Neural progenitor cell (in vitro differentiated cells): ENCODE measurements around the gene PDE1C. TPM values are rescaled to one million over a fixed set of nuclear protein-coding genes. Genes with fewer than 3 reads are reported as not detected.

ENCODE experiments used
- DNase-seq: peaks from one replicate; pipeline ENCODE4 v3.0.0-alpha.2; 2016; ENCODE audit warnings: low spot score
- H2AFZ ChIP-seq: fragments of 200-600 bp; sonication (generic); replicated peaks from 2 replicates; pipeline ENCODE4 v1.6.1; 2016; ENCODE audit warnings: antibody characterized with exemption
- H3F3A ChIP-seq: fragments of 200-600 bp; sonication (generic); 2 replicates; pipeline ENCODE4 v1.6.1; 2016; ENCODE audit warnings: antibody characterized with exemption, low read depth
- H3K27ac ChIP-seq: fragments of 200-600 bp; sonication (generic); 2 replicates; pipeline ENCODE4 v1.5.1; 2016; ENCODE audit warnings: mild to moderate bottlenecking
- H3K27me3 ChIP-seq: fragments of 200-600 bp; sonication (generic); 2 replicates; pipeline ENCODE4 v1.6.1; 2016; ENCODE audit warnings: mild to moderate bottlenecking, moderate library complexity
- H3K36me3 ChIP-seq: fragments of 200-600 bp; sonication (generic); 2 replicates; pipeline ENCODE4 v1.5.1; 2016
- H3K4me1 ChIP-seq: fragments of 200-600 bp; sonication (generic); 2 replicates; pipeline ENCODE4 v1.6.1; 2016; ENCODE audit warnings: mixed run types
- H3K4me2 ChIP-seq: fragments of 200-600 bp; sonication (generic); 2 replicates; pipeline ENCODE4 v1.6.1; 2016
- H3K4me3 ChIP-seq: fragments of 200-600 bp; sonication (generic); 2 replicates; pipeline ENCODE4 v1.5.1; 2016
- H3K79me2 ChIP-seq: fragments of 200-600 bp; sonication (generic); 2 replicates; pipeline ENCODE4 v1.6.1; 2016; ENCODE audit warnings: low read depth
- H3K9ac ChIP-seq: fragments of 200-600 bp; sonication (generic); 2 replicates; pipeline ENCODE4 v1.6.1; 2016
- H3K9me3 ChIP-seq: fragments of 200-600 bp; sonication (generic); 2 replicates; pipeline ENCODE4 v1.5.1; 2016; ENCODE audit warnings: low read depth
- H4K20me1 ChIP-seq: fragments of 200-600 bp; sonication (generic); 2 replicates; pipeline ENCODE4 v1.6.1; 2016; ENCODE audit warnings: low read depth
- H3K27ac Mint-ChIP-seq: 3 replicates; pipeline ENCODE4 v1.8.0; 2021; ENCODE audit warnings: mixed read lengths
- H3K27me3 Mint-ChIP-seq: 2 replicates; pipeline ENCODE4 v1.8.0; 2022; ENCODE audit warnings: low read depth, mild to moderate bottlenecking, inconsistent platforms, moderate library complexity, mixed read lengths; ENCODE audit not compliant: insufficient read depth
- H3K36me3 Mint-ChIP-seq: 3 replicates; pipeline ENCODE4 v1.8.0; 2021; ENCODE audit warnings: mixed read lengths
- H3K4me1 Mint-ChIP-seq: 3 replicates; pipeline ENCODE4 v1.8.0; 2021; ENCODE audit warnings: mixed read lengths
- H3K4me3 Mint-ChIP-seq: 3 replicates; pipeline ENCODE4 v1.8.0; 2021; ENCODE audit warnings: mild to moderate bottlenecking, moderate library complexity, mixed read lengths
- H3K9me3 Mint-ChIP-seq: 3 replicates; pipeline ENCODE4 v1.8.0; 2020; ENCODE audit warnings: mixed read lengths
- EZH2 ChIP-seq: fragments of 200-600 bp; sonication (generic); IDR thresholded peaks from 2 replicates; pipeline ENCODE4 v1.6.1; 2017; ENCODE audit warnings: antibody characterized with exemption, mild to moderate bottlenecking, moderate library complexity
- EZH2phosphoT487 ChIP-seq: fragments of 200-600 bp; sonication (generic); IDR thresholded peaks from 2 replicates; pipeline ENCODE4 v1.6.1; 2017; ENCODE audit warnings: antibody characterized with exemption
- total RNA-seq: library from RNA; depleted of rRNA; stranded (reverse); fragments of >200 nt; gene quantifications from 2 replicates; pipeline ENCODE4 v1.2.3, GENCODE V29; 2015; ENCODE audit warnings: low replicate concordance
- TF ChIP-seq, protein P1 (sequence below): fragments of 200-600 bp; sonication (generic); IDR thresholded peaks from 2 replicates; pipeline ENCODE4 v1.5.1; 2017; ENCODE audit warnings: antibody characterized with exemption, mild to moderate bottlenecking

Gene PDE1C
- total RNA-seq, 1 donor from 2014 or later, result 0.54 TPM

DNA sequence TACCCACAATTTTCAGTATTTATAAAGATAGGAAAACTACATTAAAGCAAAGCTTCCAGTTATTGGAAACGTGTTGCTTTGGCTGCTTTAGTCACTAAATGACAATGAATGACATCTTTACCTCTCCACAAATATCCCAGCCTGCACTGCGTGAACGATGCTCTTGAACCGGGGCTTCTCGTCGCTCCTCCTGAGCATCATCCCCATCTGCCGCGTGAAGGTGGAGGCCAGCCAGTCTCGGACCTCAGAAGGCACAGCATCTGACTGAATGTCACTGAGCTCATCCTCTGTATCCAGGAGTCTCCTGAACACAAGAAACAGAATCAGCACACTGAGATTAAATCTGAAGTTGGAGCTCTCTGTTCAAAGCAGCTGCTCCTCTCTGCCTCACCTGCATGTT is 191.3 kb downstream of the PDE1C start:
- no peaks in the 10 kb centered on the region for H3K4me1 Mint-ChIP-seq
- no peak overlapping the region for H3K4me3 Mint-ChIP-seq
- no peak overlapping the region for H3K27ac Mint-ChIP-seq
- Histone ChIP-seq H3K4me3 (no peak overlapping the region), H4K20me1 (no peaks in the 10 kb centered on the region), H3K9ac (no peak overlapping the region), H3K4me1 (peaks cover 8% of the 10 kb centered on the region), H3K36me3 (no peaks in the 10 kb centered on the region), H3K79me2 (no peaks in the 10 kb centered on the region), H2AFZ (no peak overlapping the region), H3F3A (no peaks in the 10 kb centered on the region), H3K27ac (no peak overlapping the region), H3K27me3 (no peaks in the 10 kb centered on the region), H3K4me2 (no peak overlapping the region), H3K9me3 (no peaks in the 10 kb centered on the region)
- DNase-seq, result no peak
- TF ChIP-seq EZH2, result no peak
- TF ChIP-seq EZH2phosphoT487, result no peak
- TF ChIP-seq, protein P1, sequence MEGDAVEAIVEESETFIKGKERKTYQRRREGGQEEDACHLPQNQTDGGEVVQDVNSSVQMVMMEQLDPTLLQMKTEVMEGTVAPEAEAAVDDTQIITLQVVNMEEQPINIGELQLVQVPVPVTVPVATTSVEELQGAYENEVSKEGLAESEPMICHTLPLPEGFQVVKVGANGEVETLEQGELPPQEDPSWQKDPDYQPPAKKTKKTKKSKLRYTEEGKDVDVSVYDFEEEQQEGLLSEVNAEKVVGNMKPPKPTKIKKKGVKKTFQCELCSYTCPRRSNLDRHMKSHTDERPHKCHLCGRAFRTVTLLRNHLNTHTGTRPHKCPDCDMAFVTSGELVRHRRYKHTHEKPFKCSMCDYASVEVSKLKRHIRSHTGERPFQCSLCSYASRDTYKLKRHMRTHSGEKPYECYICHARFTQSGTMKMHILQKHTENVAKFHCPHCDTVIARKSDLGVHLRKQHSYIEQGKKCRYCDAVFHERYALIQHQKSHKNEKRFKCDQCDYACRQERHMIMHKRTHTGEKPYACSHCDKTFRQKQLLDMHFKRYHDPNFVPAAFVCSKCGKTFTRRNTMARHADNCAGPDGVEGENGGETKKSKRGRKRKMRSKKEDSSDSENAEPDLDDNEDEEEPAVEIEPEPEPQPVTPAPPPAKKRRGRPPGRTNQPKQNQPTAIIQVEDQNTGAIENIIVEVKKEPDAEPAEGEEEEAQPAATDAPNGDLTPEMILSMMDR, result no peak
- no peaks in the 10 kb centered on the region for H3K36me3 Mint-ChIP-seq
- H3K27me3 Mint-ChIP-seq, result peaks cover 3% of the 10 kb centered on the region
- H3K9me3 Mint-ChIP-seq, result no peaks in the 10 kb centered on the region

DNA sequence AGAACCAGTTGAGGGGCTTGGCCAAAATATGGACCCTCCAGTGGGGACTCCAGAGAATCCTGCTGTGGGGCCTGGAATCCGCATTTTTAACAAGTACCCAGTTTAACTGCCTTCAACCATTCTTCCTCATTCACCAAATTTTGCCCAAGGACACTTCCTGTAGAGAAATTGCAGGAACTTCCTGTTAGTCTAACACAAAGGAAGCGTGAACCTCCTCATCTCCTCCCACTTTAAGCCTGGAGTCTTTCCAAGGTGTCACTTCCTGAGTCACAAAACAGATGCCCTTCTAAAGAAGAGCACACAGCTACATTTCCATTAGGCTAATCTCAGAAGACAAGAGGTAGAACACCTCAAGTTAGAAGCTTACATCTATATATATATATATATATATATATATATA is 194.8 kb downstream of the PDE1C start:
- no peak overlapping the region for H3K4me3 Mint-ChIP-seq
- Histone ChIP-seq H3K79me2 (no peaks in the 10 kb centered on the region), H3K36me3 (no peaks in the 10 kb centered on the region), H3K4me2 (no peak overlapping the region), H3K4me3 (no peak overlapping the region), H3K27ac (no peak overlapping the region), H4K20me1 (no peaks in the 10 kb centered on the region), H3K27me3 (no peaks in the 10 kb centered on the region), H3F3A (no peaks in the 10 kb centered on the region), H2AFZ (no peak overlapping the region), H3K9ac (no peak overlapping the region), H3K4me1 (no peaks in the 10 kb centered on the region), H3K9me3 (no peaks in the 10 kb centered on the region)
- no peaks in the 10 kb centered on the region for H3K4me1 Mint-ChIP-seq
- no peak overlapping the region for H3K27ac Mint-ChIP-seq
- H3K9me3 Mint-ChIP-seq, result no peaks in the 10 kb centered on the region
- no peaks in the 10 kb centered on the region for H3K36me3 Mint-ChIP-seq
- DNase-seq, result no peak
- H3K27me3 Mint-ChIP-seq, result peaks cover 2% of the 10 kb centered on the region
- TF ChIP-seq, protein P1, result no peak
- TF ChIP-seq EZH2 (no peak), EZH2phosphoT487 (no peak)

DNA sequence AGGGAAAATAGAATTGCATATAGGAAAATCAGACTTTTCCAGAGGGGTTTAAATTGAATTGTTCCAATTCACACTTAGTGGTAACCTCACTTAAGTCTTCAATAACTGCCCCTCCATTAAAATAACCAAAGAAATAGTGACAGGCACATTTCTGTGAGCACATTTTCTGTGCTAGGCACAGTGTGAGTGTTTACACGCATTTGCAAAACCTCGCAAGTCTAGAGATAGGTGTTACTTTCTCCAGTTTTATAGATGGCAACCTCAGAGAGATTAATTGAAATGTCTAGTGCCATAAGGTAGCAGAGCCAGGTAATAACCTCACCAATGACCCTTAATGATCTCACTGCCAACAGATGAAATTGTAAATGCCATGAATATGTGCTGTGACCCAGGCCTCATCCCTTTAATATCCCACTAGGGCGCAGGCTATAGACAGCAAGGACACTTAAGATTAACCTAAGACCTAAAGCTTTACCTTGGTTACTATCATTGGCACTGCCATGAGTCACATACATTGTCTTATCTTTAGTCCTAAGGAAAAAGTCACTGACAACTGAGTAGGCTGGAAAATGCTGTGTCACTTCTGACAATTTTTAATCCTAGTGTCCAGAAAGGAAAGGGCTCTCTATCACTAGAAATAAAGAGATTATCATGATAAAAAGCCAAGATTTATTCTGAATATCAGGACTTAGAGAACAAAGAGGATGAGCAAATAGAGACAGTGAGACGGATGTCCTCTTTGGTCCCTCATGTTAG is 195.4 kb downstream of the PDE1C start:
- DNase-seq, result no peak
- no peak overlapping the region for H3K9ac ChIP-seq
- Mint-ChIP-seq H3K27me3 (peaks cover 2% of the 10 kb centered on the region), H3K4me3 (no peak overlapping the region), H3K36me3 (no peaks in the 10 kb centered on the region), H3K9me3 (no peaks in the 10 kb centered on the region), H3K4me1 (no peaks in the 10 kb centered on the region), H3K27ac (no peak overlapping the region)
- H3K4me3 ChIP-seq, result no peak overlapping the region
- no peaks in the 10 kb centered on the region for H3K9me3 ChIP-seq
- no peaks in the 10 kb centered on the region for H3K27me3 ChIP-seq
- H2AFZ ChIP-seq, result no peak overlapping the region
- H4K20me1 ChIP-seq, result no peaks in the 10 kb centered on the region
- no peaks in the 10 kb centered on the region for H3K4me1 ChIP-seq
- no peaks in the 10 kb centered on the region for H3F3A ChIP-seq
- no peak overlapping the region for H3K4me2 ChIP-seq
- no peak overlapping the region for H3K27ac ChIP-seq
- H3K36me3 ChIP-seq, result no peaks in the 10 kb centered on the region
- H3K79me2 ChIP-seq, result no peaks in the 10 kb centered on the region
- TF ChIP-seq, protein P1, result no peak
- TF ChIP-seq EZH2, result no peak
- no peak for TF ChIP-seq EZH2phosphoT487
